CD4-positive, alpha-beta T cell treated with Interleukin-4 for 4 hours (primary cell): ENCODE results near the gene RDH11.

Experiments used
- DNase-seq: peaks from one replicate; pipeline ENCODE4 v3.0.0-alpha.2; 2020

The RDH11 gene

GRCh38 chr14:67643713-67644112 is 51.9 kb downstream of the RDH11 start:
- DNase-seq: no peak

- DNase-seq: no peak
Observed at GRCh38 chr14:67641902-67642749, 53.4 kb downstream of the RDH11 start.

GRCh38 chr14:67641480-67641879 is 54.1 kb downstream of the RDH11 start:
- no peak for DNase-seq

GRCh38 chr14:67638642-67639041 is 56.9 kb downstream of the RDH11 start:
- no peak for DNase-seq

- no peak for DNase-seq
Observed at GRCh38 chr14:67636361-67636919, 59.1 kb downstream of the RDH11 start.

GRCh38 chr14:67633451-67634147 is 62.0 kb downstream of the RDH11 start:
- no peak for DNase-seq

- no peak for DNase-seq
Observed at GRCh38 chr14:67630938-67631337, 64.6 kb downstream of the RDH11 start.

GRCh38 chr14:67630186-67630585 is 65.4 kb downstream of the RDH11 start:
- no peak for DNase-seq

- DNase-seq: no peak
Observed at GRCh38 chr14:67627519-67627918, 68.0 kb downstream of the RDH11 start.
